Fibroblast of lung (primary cell): ENCODE results near the gene CAMK2N2. TPM values are rescaled to one million over a fixed set of nuclear protein-coding genes. Genes with fewer than 3 reads are reported as not detected.

Experiments
- DNase-seq, 2 donors: peaks; one replicate each; pipeline versions ENCODE4 v3.0.0 to v3.0.0-alpha.2; 2010; ENCODE audit warnings: low read depth in 2 of 2
- H2AFZ ChIP-seq: 2 replicates; pipeline ENCODE4 v1.5.1; 2012; ENCODE audit warnings: low read length, control low read depth, inconsistent platforms
- H3K27ac ChIP-seq: 2 replicates; pipeline ENCODE4 v1.5.1; 2011; ENCODE audit warnings: low read length, control low read depth; ENCODE audit not compliant: insufficient read depth
- H3K27me3 ChIP-seq: 2 replicates; pipeline ENCODE4 v1.5.1; 2011; ENCODE audit warnings: mild to moderate bottlenecking, low read length; ENCODE audit not compliant: control insufficient read depth, insufficient read depth
- H3K36me3 ChIP-seq: 2 replicates; pipeline ENCODE4 v1.5.1; 2011; ENCODE audit warnings: low read length; ENCODE audit not compliant: control insufficient read depth, insufficient read depth
- H3K4me1 ChIP-seq: 2 replicates; pipeline ENCODE4 v1.5.1; 2011; ENCODE audit warnings: low read length; ENCODE audit not compliant: control insufficient read depth, insufficient read depth; ENCODE audit errors: extremely low read depth
- H3K4me2 ChIP-seq: 2 replicates; pipeline ENCODE4 v1.5.1; 2011; ENCODE audit warnings: low read length, control low read depth; ENCODE audit not compliant: insufficient read depth; ENCODE audit errors: extremely low read depth
- H3K4me3 ChIP-seq, 4 experiments: fragments of 200-600 bp in 1 of 4; sonication (generic) in 1 of 4; replicated peaks in 1 of 4; 2 replicates each; pipeline ENCODE4 v1.5.1; 2011 to 2016; ENCODE audit warnings: low read length in 4 of 4, low read depth in 3 of 4, mild to moderate bottlenecking in 3 of 4, control low read depth in 2 of 4, inconsistent platforms in 1 of 4, mixed read lengths in 1 of 4; ENCODE audit not compliant: insufficient read depth in 1 of 4; ENCODE audit errors: control extremely low read depth in 1 of 4
- H3K79me2 ChIP-seq: 2 replicates; pipeline ENCODE4 v1.5.1; 2012; ENCODE audit warnings: mild to moderate bottlenecking, low read length, inconsistent platforms; ENCODE audit not compliant: control insufficient read depth, insufficient read depth
- H3K9ac ChIP-seq: 2 replicates; pipeline ENCODE4 v1.5.1; 2011; ENCODE audit warnings: mild to moderate bottlenecking, low read length, control low read depth; ENCODE audit not compliant: insufficient read depth
- H3K9me3 ChIP-seq: 2 replicates; pipeline ENCODE4 v1.5.1; 2012; ENCODE audit warnings: low read depth, low read length; ENCODE audit not compliant: control insufficient read depth, insufficient read depth
- H4K20me1 ChIP-seq: 2 replicates; pipeline ENCODE4 v1.5.1; 2011; ENCODE audit warnings: low read length; ENCODE audit not compliant: control insufficient read depth, insufficient read depth; ENCODE audit errors: extremely low read depth
- EZH2 ChIP-seq: IDR thresholded peaks from 2 replicates; pipeline ENCODE4 v1.5.1; 2012; ENCODE audit warnings: low read length, control low read depth, mild to moderate bottlenecking; ENCODE audit errors: missing control alignments
- polyA plus RNA-seq, 2 donors: library from polyadenylated mRNA; depleted of rRNA in 1 of 2; stranded (reverse) in 1 of 2; unstranded in 1 of 2; fragments of >200 nt; gene quantifications; 2 replicates each; pipeline ENCODE4 v1.2.1, GENCODE V29; 2011 to 2012; ENCODE audit warnings: missing spikeins in 1 of 2
- total RNA-seq: library from RNA; depleted of rRNA; stranded (reverse); fragments of >200 nt; gene quantifications from 2 replicates; pipeline ENCODE4 v1.2.1, GENCODE V29; 2014
- TF ChIP-seq, protein P1 (sequence below), 2 donors: IDR thresholded peaks in 1 of 2; conservative IDR thresholded peaks in 1 of 2; 1 replicate in 1 of 2; 2 replicates in 1 of 2; pipeline ENCODE4 v1.5.1; 2011 to 2012; ENCODE audit warnings: low read length in 2 of 2, control low read depth in 1 of 2, inconsistent platforms in 1 of 2, low read depth in 1 of 2, mild to moderate bottlenecking in 1 of 2

The CAMK2N2 gene
- total and polyA plus RNA-seq, 2 donors (not counting 1 experiment from before 2014, with no cell fraction given) = under 0.01 to 0.10 TPM

DNA sequence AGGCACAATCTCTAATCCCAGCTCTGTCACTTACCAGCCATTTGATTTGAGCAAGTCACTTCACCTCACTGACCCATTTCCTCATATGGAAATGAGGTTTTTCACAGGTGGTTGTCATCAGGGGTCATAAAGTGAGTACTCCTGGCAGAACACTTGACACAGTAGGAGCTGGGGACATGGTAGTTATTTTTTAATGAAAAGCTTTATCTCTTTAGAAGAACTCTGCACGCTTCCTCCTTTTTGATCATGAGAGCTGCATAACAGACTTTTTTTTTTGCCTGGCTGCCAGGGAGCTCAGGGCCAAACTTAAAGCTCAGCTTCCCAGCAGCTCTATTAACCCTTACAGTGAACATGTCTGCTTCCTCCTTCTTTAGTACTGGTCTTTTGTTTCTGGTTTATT lies 23.5 kb downstream of the CAMK2N2 start:
- no peaks in the 10 kb centered on the region for H4K20me1 ChIP-seq

DNA sequence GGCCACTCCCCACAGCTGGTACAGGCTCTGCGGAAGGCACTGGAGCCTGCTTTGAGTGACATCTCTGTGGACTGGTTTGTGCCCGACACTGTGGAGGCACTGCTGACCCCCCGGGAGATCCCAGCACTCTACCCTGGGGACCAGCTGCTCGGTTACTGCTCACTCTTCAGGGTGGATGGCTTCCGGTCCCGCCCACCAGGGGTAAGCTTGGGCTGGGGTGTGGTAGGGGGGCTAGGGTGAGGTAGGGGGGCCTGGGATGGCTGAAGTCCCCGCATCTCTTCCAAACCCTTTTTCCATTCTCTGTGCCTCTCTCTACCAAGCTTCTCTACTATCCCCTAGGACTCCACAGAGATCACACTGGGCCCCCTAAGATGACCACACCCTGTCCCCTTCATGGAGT lies 24.1 kb downstream of the CAMK2N2 start:
- no peak overlapping the region for H3K27ac ChIP-seq
- no peak for DNase-seq
- H3K4me1 ChIP-seq = peaks cover 2% of the 10 kb centered on the region
- no peak overlapping the region for H2AFZ ChIP-seq
- peaks cover 7% of the 10 kb centered on the region for H3K27me3 ChIP-seq
- no peak overlapping the region for H3K4me2 ChIP-seq
- H3K36me3 ChIP-seq = no peaks in the 10 kb centered on the region
- H3K9ac ChIP-seq = no peak overlapping the region
- no peaks in the 10 kb centered on the region for H3K9me3 ChIP-seq
- H3K79me2 ChIP-seq = no peaks in the 10 kb centered on the region
- TF ChIP-seq, protein P1, sequence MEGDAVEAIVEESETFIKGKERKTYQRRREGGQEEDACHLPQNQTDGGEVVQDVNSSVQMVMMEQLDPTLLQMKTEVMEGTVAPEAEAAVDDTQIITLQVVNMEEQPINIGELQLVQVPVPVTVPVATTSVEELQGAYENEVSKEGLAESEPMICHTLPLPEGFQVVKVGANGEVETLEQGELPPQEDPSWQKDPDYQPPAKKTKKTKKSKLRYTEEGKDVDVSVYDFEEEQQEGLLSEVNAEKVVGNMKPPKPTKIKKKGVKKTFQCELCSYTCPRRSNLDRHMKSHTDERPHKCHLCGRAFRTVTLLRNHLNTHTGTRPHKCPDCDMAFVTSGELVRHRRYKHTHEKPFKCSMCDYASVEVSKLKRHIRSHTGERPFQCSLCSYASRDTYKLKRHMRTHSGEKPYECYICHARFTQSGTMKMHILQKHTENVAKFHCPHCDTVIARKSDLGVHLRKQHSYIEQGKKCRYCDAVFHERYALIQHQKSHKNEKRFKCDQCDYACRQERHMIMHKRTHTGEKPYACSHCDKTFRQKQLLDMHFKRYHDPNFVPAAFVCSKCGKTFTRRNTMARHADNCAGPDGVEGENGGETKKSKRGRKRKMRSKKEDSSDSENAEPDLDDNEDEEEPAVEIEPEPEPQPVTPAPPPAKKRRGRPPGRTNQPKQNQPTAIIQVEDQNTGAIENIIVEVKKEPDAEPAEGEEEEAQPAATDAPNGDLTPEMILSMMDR (conservative IDR thresholded peaks at IDR 0.05 in 1 of 2, IDR thresholded peaks at IDR 0.05 in 1 of 2; ENCODE audit: low read depth in 1 of 2, low read length in 2 of 2) = no peak
- no peak for TF ChIP-seq EZH2
- H3K4me3 ChIP-seq = no peak overlapping the region
- H4K20me1 ChIP-seq = no peaks in the 10 kb centered on the region

More for the DNA sequence above, 23.5 kb downstream of the CAMK2N2 start:
- TF ChIP-seq, protein P1 (conservative IDR thresholded peaks at IDR 0.05 in 1 of 2, IDR thresholded peaks at IDR 0.05 in 1 of 2; ENCODE audit: low read depth in 1 of 2, low read length in 2 of 2) = no peak
- no peak for TF ChIP-seq EZH2
- DNase-seq = no peak
- Histone ChIP-seq H3K4me2 (no peak overlapping the region), H3K9ac (no peak overlapping the region), H3K27ac (no peak overlapping the region), H3K36me3 (peaks cover 1% of the 10 kb centered on the region), H3K27me3 (peaks cover under 1% of the 10 kb centered on the region), H3K79me2 (no peaks in the 10 kb centered on the region), H3K4me3 (no peak overlapping the region), H3K9me3 (no peaks in the 10 kb centered on the region), H3K4me1 (peaks cover 2% of the 10 kb centered on the region), H2AFZ (no peak overlapping the region)

DNA sequence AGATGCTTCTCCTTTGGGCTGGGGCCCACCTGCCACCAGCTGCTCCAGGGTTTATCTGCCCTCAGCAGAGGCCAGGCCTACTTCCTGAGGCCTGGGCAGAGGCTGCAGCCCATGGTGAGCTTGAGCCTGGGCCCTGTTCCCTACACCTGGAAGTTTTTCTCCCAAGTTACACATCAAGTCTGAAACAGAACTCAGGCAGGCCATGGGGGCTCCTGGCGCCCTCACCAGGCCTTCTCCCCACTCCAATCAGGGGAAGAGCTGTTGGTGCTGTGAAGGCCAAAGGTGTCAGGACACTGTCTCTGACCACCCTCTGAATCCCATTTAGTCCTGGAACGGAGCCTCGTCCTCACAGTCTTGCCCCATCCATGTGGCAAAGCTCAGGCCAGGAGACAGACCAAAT lies 24.7 kb downstream of the CAMK2N2 start:
- Histone ChIP-seq H3K27me3 (peaks cover 13% of the 10 kb centered on the region), H3K27ac (no peak overlapping the region), H3K4me1 (peaks cover 2% of the 10 kb centered on the region), H3K79me2 (no peaks in the 10 kb centered on the region), H2AFZ (no peak overlapping the region), H3K9ac (no peak overlapping the region), H3K4me2 (no peak overlapping the region), H3K36me3 (no peaks in the 10 kb centered on the region), H3K4me3 (no peak overlapping the region), H4K20me1 (no peaks in the 10 kb centered on the region), H3K9me3 (no peaks in the 10 kb centered on the region)
- DNase-seq = no peak
- TF ChIP-seq EZH2 = no peak
- TF ChIP-seq, protein P1 (conservative IDR thresholded peaks at IDR 0.05 in 1 of 2, IDR thresholded peaks at IDR 0.05 in 1 of 2; ENCODE audit: low read depth in 1 of 2, low read length in 2 of 2) = no peak
